Panc1 (cell line): ENCODE data around the gene LMBRD2. TPM values are rescaled to one million over a fixed set of nuclear protein-coding genes. Genes with fewer than 3 reads are reported as not detected.
"Not testable (repeated sequence)": the region's sequence is repeated elsewhere in the genome, so short reads cannot be mapped to it uniquely, and the experiment has no call there.

ENCODE experiments used
- ATAC-seq: fragments of 200-7000 bp; cut with Tn5 transposase; 2 replicates; pipeline ENCODE4 v1.9.1; 2020; ENCODE audit warnings: mild to moderate bottlenecking, moderate library complexity
- BruUV-seq: library from RNA; stranded (reverse); fragments of 400-500 nt; replicated peaks from 2 replicates; lab custom pipeline; 2021; lab: Mats Ljungman, UMichigan
- CTCF ChIA-PET: fragments of 300-600 bp; sonication (Branson Sonifier 250); formaldehyde crosslinking; loops from one replicate; lab custom pipeline; 2022; ENCODE audit warnings: antibody characterized with exemption; lab: Charles Lee
- POLR2A ChIA-PET: fragments of 300-600 bp; sonication (Branson Sonifier 250); formaldehyde crosslinking; loops from one replicate; lab custom pipeline; 2022; ENCODE audit warnings: antibody characterized with exemption; lab: Charles Lee
- DNase-seq: peaks from one replicate; pipeline ENCODE4 v3.0.0-alpha.2; 2010; ENCODE audit warnings: low read depth, low spot score
- H3K27ac ChIP-seq: 2 replicates; pipeline ENCODE4 v1.5.1; 2011; ENCODE audit warnings: mild to moderate bottlenecking, low read length, inconsistent platforms
- H3K27me3 ChIP-seq: fragments of 200-500 bp; sonication (Bioruptor generic); 2 replicates; pipeline ENCODE4 v1.6.0; 2014; ENCODE audit warnings: low read length, inconsistent platforms; ENCODE audit not compliant: control insufficient read depth, insufficient read depth
- H3K36me3 ChIP-seq: fragments of 200-500 bp; sonication (Bioruptor generic); 2 replicates; pipeline ENCODE4 v1.5.1; 2014; ENCODE audit warnings: inconsistent platforms, mild to moderate bottlenecking, low read length, moderate library complexity; ENCODE audit not compliant: control insufficient read depth, insufficient read depth
- H3K4me1 ChIP-seq: 2 replicates; pipeline ENCODE4 v1.5.1; 2011; ENCODE audit warnings: inconsistent platforms, mild to moderate bottlenecking, low read length, moderate library complexity; ENCODE audit not compliant: control insufficient read depth, insufficient read depth
- H3K4me3 ChIP-seq, 2 experiments: 2 replicates each; pipeline ENCODE4 v1.5.1; 2011 to 2012; ENCODE audit warnings: low read depth in 2 of 2, low read length in 2 of 2, mild to moderate bottlenecking in 2 of 2, inconsistent platforms in 1 of 2, moderate library complexity in 1 of 2
- H3K9me3 ChIP-seq: fragments of 200-500 bp; sonication (Bioruptor generic); 2 replicates; pipeline ENCODE4 v1.5.1; 2014; ENCODE audit warnings: low read depth, mild to moderate bottlenecking, inconsistent platforms, low read length, moderate library complexity; ENCODE audit not compliant: control insufficient read depth, insufficient read depth
- POLR2AphosphoS5 ChIP-seq: IDR thresholded peaks from 2 replicates; pipeline ENCODE4 v1.6.1; 2012; ENCODE audit warnings: mild to moderate bottlenecking, low read depth, low read length, moderate library complexity
- REST ChIP-seq, 2 experiments: IDR thresholded peaks; 2 replicates each; pipeline ENCODE4 v1.6.1; 2011 to 2012; ENCODE audit warnings: low read depth in 2 of 2, control low read depth in 1 of 2, low read length in 1 of 2, mild to moderate bottlenecking in 1 of 2, moderate library complexity in 1 of 2; ENCODE audit not compliant: insufficient read depth in 1 of 2
- SIN3A ChIP-seq: IDR thresholded peaks from 2 replicates; pipeline ENCODE4 v1.6.1; 2012; ENCODE audit warnings: low read depth, mild to moderate bottlenecking, low read length, moderate library complexity, borderline replicate concordance; ENCODE audit not compliant: insufficient read depth
- TCF7L2 ChIP-seq: IDR thresholded peaks from 2 replicates; pipeline ENCODE4 v1.6.1; 2011; ENCODE audit warnings: mild to moderate bottlenecking, low read depth, low read length, inconsistent platforms
- in situ Hi-C: cut with HindIII; loops from 2 replicates; pipeline ENCODE4 v1.10.0; 2016; ENCODE audit warnings: low sequenced_read_pairs, low pct_unique_long_range_greater_than_20kb
- intact Hi-C: fragments of 100-400 bp; cut with micrococcal nuclease; formaldehyde crosslinking; loops from one replicate; pipeline ENCODE4 v1.10.0; 2022; ENCODE audit not compliant: unreplicated experiment
- total RNA-seq: library from RNA; stranded (reverse); gene quantifications from one replicate; pipeline ENCODE4 v1.2.1, GENCODE V29; 2021; ENCODE audit not compliant: unreplicated experiment
- TF ChIP-seq, protein P1 (sequence below): fragments of 450-650 bp; IDR thresholded peaks from 2 replicates; pipeline ENCODE4 v1.5.1; 2017; ENCODE audit warnings: mild to moderate bottlenecking

LMBRD2 gene
- total RNA-seq, 1 experiment from 2014 or later = 7.1 TPM

GRCh38 chr5:36135988-36136387, 15.7 kb downstream of the LMBRD2 start:
- Histone ChIP-seq H3K36me3 (no peaks in the 10 kb centered on the region; the same call in 1 of the 2 replicates), H3K27me3 (no peaks in the 10 kb centered on the region), H3K9me3 (no peaks in the 10 kb centered on the region), H3K27ac (no peak overlapping the region), H3K4me3 (no peak overlapping the region), H3K4me1 (no peaks in the 10 kb centered on the region)
- CTCF ChIA-PET = no interaction called here
- in situ Hi-C loops = no loop called here
- POLR2A ChIA-PET = no interaction called here
- no peak for ATAC-seq
- TF ChIP-seq, protein P1, sequence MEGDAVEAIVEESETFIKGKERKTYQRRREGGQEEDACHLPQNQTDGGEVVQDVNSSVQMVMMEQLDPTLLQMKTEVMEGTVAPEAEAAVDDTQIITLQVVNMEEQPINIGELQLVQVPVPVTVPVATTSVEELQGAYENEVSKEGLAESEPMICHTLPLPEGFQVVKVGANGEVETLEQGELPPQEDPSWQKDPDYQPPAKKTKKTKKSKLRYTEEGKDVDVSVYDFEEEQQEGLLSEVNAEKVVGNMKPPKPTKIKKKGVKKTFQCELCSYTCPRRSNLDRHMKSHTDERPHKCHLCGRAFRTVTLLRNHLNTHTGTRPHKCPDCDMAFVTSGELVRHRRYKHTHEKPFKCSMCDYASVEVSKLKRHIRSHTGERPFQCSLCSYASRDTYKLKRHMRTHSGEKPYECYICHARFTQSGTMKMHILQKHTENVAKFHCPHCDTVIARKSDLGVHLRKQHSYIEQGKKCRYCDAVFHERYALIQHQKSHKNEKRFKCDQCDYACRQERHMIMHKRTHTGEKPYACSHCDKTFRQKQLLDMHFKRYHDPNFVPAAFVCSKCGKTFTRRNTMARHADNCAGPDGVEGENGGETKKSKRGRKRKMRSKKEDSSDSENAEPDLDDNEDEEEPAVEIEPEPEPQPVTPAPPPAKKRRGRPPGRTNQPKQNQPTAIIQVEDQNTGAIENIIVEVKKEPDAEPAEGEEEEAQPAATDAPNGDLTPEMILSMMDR = no peak
- TF ChIP-seq TCF7L2 (no peak), POLR2AphosphoS5 (no peak), REST (IDR thresholded peaks at IDR 0.05; ENCODE audit: insufficient read depth in 1 of 2, low read depth in 2 of 2, low read length in 1 of 2) (no peak), SIN3A (no peak)
- no TSS peak for BruUV-seq
- intact Hi-C loops = no loop called here
- no peak for DNase-seq

DNA sequence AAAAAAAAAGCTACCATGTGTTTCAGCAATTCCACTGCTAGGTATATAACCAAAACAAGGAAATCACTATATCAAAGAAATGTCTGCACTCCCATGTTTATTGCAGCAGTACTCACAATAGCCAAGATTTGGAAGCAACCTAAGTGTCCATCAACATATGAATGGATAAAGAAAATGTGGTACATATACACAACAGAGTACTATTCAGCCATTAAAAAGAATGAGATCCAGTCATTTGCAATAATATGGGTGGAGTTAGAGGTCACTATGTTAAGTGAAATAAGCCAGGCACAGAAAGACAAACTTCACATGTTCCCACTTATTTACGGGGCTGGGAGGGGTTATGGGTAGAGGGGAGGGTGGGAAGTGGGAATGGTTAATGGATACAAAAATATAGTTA, 18.7 kb downstream of the LMBRD2 start:
- H3K36me3 ChIP-seq, H3K27ac ChIP-seq, in situ Hi-C loops, intact Hi-C loops, CTCF ChIA-PET, H3K27me3 ChIP-seq, ATAC-seq, H3K9me3 ChIP-seq, DNase-seq, H3K4me1 ChIP-seq, H3K4me3 ChIP-seq, BruUV-seq: not testable (repeated sequence)
- POLR2A ChIA-PET = interaction anchor here (0.6 kb wide), 1 partner anchor 433 kb away, joined by 3 read pairs; no protein-coding TSS in a partner anchor

DNA sequence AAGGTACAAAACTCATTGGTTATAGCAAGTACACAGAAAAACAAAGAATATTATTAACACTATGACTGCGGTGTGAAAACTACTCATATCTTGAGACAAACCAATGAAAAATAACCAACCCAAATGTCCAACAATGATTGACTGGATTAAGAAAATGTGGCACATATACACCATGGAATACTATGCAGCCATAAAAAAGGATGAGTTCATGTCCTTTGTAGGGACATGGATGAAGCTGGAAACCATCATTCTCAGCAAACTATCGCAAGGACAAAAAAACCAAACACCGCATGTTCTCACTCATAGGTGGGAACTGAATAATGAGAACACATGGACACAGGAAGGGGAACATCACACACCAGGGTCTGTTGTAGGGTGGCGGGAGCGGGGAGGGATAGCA, 22.0 kb downstream of the LMBRD2 start:
- CTCF ChIA-PET, H3K4me3 ChIP-seq, POLR2A ChIA-PET: not testable (repeated sequence)

More for the DNA sequence above, 22.0 kb downstream of the LMBRD2 start:
- H3K36me3 ChIP-seq, H3K27me3 ChIP-seq, ATAC-seq, H3K27ac ChIP-seq, H3K9me3 ChIP-seq, in situ Hi-C loops, H3K4me1 ChIP-seq, DNase-seq, intact Hi-C loops, BruUV-seq: not testable (repeated sequence)
